ENCODE measurements around the gene FAM110D.

Gene FAM110D

DNA sequence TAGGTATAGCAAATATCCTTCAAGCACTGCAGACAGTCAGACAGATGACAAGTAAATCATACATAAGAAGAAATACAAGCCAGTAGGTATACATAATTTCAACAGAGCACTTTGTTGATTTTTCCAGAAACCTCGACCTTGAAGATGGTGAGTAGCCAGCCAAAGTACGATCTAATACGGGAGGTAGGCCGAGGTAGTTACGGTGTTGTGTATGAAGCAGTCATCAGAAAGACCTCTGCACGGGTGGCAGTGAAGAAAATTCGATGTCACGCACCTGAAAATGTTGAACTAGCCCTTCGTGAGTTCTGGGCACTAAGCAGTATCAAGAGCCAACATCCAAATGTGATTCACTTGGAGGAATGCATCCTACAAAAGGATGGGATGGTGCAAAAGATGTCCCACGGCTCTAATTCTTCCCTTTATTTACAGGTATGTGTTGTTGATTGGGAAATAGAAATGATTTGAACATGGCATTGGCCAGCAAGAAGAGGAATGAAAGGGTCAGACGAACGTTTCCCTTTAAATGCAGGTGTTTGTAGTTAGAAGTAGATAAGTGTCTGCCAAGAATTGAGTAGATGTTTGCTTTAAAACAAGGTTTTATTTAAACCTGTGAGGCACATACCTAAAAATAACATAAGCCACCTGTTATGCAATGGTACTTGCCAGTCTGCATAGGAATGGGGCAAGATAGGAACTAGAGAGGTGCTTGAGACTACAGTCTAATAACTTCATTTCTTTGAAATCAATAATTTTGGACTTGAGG is 44.5 kb upstream of the FAM110D start:
- TF ChIP-seq, protein P1, sequence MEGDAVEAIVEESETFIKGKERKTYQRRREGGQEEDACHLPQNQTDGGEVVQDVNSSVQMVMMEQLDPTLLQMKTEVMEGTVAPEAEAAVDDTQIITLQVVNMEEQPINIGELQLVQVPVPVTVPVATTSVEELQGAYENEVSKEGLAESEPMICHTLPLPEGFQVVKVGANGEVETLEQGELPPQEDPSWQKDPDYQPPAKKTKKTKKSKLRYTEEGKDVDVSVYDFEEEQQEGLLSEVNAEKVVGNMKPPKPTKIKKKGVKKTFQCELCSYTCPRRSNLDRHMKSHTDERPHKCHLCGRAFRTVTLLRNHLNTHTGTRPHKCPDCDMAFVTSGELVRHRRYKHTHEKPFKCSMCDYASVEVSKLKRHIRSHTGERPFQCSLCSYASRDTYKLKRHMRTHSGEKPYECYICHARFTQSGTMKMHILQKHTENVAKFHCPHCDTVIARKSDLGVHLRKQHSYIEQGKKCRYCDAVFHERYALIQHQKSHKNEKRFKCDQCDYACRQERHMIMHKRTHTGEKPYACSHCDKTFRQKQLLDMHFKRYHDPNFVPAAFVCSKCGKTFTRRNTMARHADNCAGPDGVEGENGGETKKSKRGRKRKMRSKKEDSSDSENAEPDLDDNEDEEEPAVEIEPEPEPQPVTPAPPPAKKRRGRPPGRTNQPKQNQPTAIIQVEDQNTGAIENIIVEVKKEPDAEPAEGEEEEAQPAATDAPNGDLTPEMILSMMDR (IDR thresholded peaks at IDR 0.05) = no peak
- TF ChIP-seq ZFX (IDR thresholded peaks at IDR 0.05; ENCODE audit: borderline replicate concordance) = no peak
- no peak overlapping the region for H3K27ac ChIP-seq

DNA sequence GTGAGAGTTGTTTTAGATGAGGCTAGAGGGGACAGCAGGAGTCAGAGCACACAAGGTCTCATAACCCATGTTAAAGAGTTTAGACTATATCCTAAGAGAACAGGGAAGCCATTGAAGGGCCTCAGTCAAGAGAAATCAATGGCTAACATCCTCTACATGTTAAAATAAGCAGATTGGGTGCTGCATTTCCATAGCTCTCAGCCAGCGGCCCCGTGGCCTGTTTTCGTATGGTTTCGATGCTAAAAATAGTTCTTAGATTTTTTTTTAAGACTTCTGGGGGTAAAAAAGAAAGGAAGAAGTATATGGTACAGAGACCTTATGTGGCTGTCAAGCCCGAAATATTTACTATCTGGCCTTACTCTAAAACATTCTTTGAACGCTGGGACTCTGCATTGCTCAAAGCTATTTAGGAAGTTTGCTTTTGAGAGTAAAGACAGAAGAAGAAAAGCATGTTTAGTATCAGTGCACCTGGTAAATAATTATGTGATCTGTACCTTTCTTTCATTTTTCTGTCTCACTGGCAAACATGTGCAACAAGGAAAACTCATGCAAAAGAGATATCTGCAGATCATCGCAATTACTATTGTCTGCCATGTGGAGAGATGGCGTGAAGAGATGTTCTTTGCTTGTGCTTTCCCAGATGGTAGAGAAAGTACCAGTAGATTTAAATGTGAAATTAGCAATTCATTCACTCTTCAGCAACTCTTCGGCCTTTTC is 38.8 kb upstream of the FAM110D start:
- no peak for TF ChIP-seq ZFX (IDR thresholded peaks at IDR 0.05; ENCODE audit: borderline replicate concordance)
- TF ChIP-seq, protein P1 (IDR thresholded peaks at IDR 0.05) = no peak
- H3K27ac ChIP-seq = no peak overlapping the region

DNA sequence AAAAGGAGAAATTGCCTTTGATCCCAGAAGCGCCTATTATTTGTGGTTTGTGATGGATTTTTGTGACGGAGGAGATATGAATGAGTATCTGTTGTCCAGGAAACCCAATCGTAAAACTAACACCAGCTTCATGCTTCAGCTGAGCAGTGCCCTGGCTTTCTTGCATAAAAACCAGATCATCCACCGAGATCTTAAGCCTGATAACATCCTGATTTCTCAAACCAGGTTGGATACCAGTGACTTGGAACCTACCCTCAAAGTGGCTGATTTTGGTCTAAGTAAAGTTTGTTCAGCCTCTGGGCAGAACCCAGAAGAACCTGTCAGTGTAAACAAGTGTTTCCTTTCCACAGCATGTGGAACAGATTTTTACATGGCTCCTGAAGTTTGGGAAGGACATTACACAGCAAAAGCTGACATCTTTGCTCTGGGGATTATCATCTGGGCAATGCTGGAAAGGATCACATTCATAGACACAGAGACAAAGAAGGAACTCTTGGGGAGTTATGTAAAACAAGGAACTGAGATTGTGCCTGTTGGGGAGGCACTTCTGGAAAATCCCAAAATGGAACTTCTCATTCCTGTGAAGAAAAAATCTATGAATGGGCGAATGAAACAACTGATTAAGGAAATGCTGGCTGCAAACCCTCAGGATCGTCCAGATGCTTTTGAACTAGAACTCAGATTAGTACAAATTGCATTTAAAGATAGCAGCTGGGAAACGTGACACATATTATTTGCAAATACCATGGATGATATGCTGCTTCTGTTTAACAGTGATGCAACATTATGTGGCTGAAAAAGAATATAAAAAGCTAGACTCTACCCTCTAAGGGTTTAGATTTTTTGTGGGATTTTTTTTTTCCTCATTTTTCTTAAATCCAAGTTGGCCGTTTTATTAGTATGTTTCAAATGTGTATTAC is 36.8 kb upstream of the FAM110D start:
- TF ChIP-seq, protein P1 (IDR thresholded peaks at IDR 0.05) = no peak
- TF ChIP-seq ZFX (IDR thresholded peaks at IDR 0.05; ENCODE audit: borderline replicate concordance) = no peak
- peak overlapping the region; percentile 10; the same call in 1 of the 2 replicates for H3K27ac ChIP-seq

DNA sequence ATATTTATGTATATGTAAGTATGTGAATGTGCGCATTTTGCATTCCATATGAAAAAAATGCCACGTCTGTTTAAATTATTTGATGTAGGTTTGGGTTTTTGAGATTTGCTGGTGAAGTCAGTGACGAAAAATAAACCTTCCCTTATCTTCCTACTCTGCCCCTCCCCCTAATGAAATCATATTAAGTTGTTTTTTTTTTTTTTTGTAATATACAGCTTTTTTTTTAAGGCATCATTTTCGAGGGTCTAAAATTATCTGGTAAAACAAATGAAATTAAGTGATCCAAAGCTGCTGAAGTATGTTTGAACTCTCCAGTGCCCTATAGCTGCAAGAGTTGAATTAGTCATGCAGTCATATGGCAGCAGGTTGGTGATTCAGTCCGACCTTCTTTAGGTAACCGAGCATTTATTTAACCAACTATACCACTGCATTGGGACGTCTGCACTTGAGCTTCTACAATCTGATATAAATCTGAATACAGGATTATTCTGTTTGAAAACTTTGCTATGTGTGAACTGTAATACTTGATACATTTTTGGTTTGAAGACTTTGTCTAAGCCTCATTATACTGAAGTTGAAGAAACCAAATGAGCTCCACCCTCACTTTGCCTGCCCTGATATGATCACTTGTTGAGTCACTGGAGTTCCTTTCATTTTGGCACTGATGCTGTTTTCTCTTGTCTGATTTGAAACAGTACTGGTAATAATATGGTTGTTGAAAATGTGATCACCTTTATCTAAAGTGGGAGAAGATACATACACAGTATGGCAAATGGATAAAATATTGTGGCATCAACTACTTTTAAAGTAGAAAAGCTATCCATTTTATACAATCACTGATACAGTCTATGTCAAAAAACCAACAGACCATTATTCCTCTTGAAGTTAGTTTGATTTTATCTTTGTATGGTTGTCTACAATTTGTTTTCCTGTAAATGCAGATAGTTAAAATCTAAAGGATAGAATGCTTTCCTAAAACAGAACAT is 35.6 kb upstream of the FAM110D start:
- no peak overlapping the region for H3K27ac ChIP-seq
- no peak for TF ChIP-seq ZFX (IDR thresholded peaks at IDR 0.05; ENCODE audit: borderline replicate concordance)
- TF ChIP-seq, protein P1 (IDR thresholded peaks at IDR 0.05) = no peak

DNA sequence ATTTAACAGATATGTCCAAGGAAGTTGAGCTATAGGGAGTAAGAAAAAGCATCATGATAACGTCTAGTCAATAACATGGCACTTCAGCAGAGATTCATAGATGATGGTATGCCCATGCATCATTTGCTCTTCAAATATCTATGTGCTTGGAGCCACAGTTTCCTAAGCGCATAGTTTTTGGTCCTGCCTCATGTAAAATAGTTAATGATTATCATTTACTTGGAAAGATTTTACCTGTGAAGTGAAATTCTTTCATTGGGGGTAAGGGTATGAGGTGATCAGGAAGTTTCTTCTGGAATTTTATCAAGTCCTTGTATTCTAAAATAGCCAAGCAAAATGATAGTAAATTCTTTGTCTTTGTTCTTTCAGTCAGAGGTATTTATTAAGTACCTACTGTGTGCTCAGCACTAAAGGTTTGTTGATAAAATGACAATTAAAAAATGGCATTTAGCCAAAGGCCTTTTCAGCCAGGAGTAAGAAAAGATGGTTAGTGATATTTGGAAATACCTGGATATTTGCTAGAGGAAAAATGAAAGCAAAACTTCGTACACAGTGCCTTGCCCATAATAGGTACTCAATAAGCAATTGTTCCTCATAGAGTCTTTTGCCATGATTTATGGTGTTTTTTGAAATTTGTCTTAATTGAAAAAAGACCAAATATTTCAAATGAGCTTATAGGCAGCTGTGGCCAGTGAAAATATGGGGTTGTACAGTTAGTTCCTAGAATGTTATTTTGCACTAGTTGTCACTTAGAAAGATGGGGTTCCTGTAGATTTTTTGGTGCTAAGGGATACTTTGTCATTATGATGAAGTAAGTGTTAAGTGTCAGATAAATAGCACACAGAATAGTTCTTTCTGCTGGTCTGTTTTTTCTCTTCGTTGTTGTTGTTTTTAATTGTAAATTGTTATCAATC is 34.2 kb upstream of the FAM110D start:
- TF ChIP-seq, protein P1 (IDR thresholded peaks at IDR 0.05) = no peak
- no peak for TF ChIP-seq ZFX (IDR thresholded peaks at IDR 0.05; ENCODE audit: borderline replicate concordance)
- no peak overlapping the region for H3K27ac ChIP-seq
